Measurements from ENCODE around the gene BRINP1. TPM values are rescaled to one million over a fixed set of nuclear protein-coding genes. Genes with fewer than 3 reads are reported as not detected.

BRINP1 gene
- total and polyA plus RNA-seq, 2 experiments from 2014 or later = 13.4 to 33.5 TPM

- H3K27me3 Mint-ChIP-seq (ENCODE audit: insufficient read depth, low read depth, poor library complexity) = peaks cover 6% of the 10 kb centered on the region
- H3K4me2 ChIP-seq = peak overlapping the region; percentile 94
- H3K9me2 ChIP-seq (ENCODE audit: insufficient read depth) = no peaks in the 10 kb centered on the region
- H3K4me3 Mint-ChIP-seq = peak overlapping the region; percentile 95
- H3K36me3 Mint-ChIP-seq (ENCODE audit: low read depth) = peaks cover 3% of the 10 kb centered on the region; the same call in 1 of the 3 replicates
- TF ChIP-seq EZH2phosphoT487 (IDR thresholded peaks at IDR 0.05; ENCODE audit: unreplicated experiment) = no peak
- TF ChIP-seq REST (IDR thresholded peaks at IDR 0.05; ENCODE audit: unreplicated experiment) = no peak
- peak overlapping the region; percentile 92; the same call in 1 of the 2 replicates for H2AFZ ChIP-seq
- no peak for DNase-seq (ENCODE audit: low spot score)
- peaks cover 30% of the 10 kb centered on the region for H3K27me3 ChIP-seq (ENCODE audit: insufficient read depth)
- H3K27ac ChIP-seq (ENCODE audit: low read depth) = no peak overlapping the region
- H4K20me1 ChIP-seq (replicated peaks; ENCODE audit: insufficient read depth) = no peaks in the 10 kb centered on the region
- H3K27ac Mint-ChIP-seq = no peak overlapping the region
- no peaks in the 10 kb centered on the region for H3K9me3 Mint-ChIP-seq
- peaks cover 45% of the 10 kb centered on the region for H3K4me1 ChIP-seq (ENCODE audit: insufficient read depth)
- H3K4me1 Mint-ChIP-seq = peaks cover 45% of the 10 kb centered on the region
- H3F3A ChIP-seq (replicated peaks; ENCODE audit: low read depth) = 0 out of 2 replicates have a peak, but pooled peaks cover 4% of the 10 kb centered on the region
- no peak for ATAC-seq
- peaks cover 17% of the 10 kb centered on the region for H3K79me2 ChIP-seq (replicated peaks; ENCODE audit: insufficient read depth)
- no peaks in the 10 kb centered on the region for H3K36me3 ChIP-seq (ENCODE audit: insufficient read depth)
- peak overlapping the region; percentile 90 for H3K4me3 ChIP-seq
Observed at GRCh38 chr9:119369680-119370366, 588 bp upstream of the BRINP1 start.

DNA sequence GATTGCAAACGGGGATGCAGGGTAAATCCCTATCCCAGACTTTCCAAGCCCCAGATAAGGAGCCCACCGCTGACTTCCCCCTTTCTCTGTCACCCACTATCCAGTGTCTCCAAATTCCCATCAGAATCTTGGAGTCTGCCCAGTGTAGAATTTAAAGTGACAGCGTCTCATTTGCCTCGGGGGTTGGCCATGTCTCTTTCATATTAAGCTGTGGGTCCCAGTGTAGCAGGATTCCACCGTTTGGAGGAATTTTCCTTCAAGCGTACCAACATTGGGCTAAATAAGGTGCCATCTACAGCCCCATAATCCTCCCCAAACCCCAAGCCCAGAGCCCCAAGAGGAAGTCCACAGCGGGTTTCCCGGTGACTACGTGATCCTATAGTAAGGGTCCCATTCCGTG, 1.1 kb downstream of the BRINP1 start:
- peaks cover 33% of the 10 kb centered on the region for H3K79me2 ChIP-seq (replicated peaks; ENCODE audit: insufficient read depth)
- no peaks in the 10 kb centered on the region for H4K20me1 ChIP-seq (replicated peaks; ENCODE audit: insufficient read depth)
- DNase-seq (ENCODE audit: low spot score) (peak; percentile 29), ATAC-seq (no peak)
- Mint-ChIP-seq H3K9me3 (no peaks in the 10 kb centered on the region), H3K4me3 (peak overlapping the region; percentile 95), H3K27me3 (ENCODE audit: insufficient read depth, low read depth, poor library complexity) (peaks cover 6% of the 10 kb centered on the region), H3K36me3 (ENCODE audit: low read depth) (peaks cover 13% of the 10 kb centered on the region; the same call in 1 of the 3 replicates), H3K4me1 (peaks cover 58% of the 10 kb centered on the region), H3K27ac (no peak overlapping the region)
- H3K9me2 ChIP-seq (ENCODE audit: insufficient read depth) = no peaks in the 10 kb centered on the region
- TF ChIP-seq POLR2AphosphoS5 (IDR thresholded peaks at IDR 0.05; ENCODE audit: low read depth) = no peak
- TF ChIP-seq ZNF114 (CRISPR knock-in tag; IDR thresholded peaks at IDR 0.05) = no peak
- TF ChIP-seq, protein P1, sequence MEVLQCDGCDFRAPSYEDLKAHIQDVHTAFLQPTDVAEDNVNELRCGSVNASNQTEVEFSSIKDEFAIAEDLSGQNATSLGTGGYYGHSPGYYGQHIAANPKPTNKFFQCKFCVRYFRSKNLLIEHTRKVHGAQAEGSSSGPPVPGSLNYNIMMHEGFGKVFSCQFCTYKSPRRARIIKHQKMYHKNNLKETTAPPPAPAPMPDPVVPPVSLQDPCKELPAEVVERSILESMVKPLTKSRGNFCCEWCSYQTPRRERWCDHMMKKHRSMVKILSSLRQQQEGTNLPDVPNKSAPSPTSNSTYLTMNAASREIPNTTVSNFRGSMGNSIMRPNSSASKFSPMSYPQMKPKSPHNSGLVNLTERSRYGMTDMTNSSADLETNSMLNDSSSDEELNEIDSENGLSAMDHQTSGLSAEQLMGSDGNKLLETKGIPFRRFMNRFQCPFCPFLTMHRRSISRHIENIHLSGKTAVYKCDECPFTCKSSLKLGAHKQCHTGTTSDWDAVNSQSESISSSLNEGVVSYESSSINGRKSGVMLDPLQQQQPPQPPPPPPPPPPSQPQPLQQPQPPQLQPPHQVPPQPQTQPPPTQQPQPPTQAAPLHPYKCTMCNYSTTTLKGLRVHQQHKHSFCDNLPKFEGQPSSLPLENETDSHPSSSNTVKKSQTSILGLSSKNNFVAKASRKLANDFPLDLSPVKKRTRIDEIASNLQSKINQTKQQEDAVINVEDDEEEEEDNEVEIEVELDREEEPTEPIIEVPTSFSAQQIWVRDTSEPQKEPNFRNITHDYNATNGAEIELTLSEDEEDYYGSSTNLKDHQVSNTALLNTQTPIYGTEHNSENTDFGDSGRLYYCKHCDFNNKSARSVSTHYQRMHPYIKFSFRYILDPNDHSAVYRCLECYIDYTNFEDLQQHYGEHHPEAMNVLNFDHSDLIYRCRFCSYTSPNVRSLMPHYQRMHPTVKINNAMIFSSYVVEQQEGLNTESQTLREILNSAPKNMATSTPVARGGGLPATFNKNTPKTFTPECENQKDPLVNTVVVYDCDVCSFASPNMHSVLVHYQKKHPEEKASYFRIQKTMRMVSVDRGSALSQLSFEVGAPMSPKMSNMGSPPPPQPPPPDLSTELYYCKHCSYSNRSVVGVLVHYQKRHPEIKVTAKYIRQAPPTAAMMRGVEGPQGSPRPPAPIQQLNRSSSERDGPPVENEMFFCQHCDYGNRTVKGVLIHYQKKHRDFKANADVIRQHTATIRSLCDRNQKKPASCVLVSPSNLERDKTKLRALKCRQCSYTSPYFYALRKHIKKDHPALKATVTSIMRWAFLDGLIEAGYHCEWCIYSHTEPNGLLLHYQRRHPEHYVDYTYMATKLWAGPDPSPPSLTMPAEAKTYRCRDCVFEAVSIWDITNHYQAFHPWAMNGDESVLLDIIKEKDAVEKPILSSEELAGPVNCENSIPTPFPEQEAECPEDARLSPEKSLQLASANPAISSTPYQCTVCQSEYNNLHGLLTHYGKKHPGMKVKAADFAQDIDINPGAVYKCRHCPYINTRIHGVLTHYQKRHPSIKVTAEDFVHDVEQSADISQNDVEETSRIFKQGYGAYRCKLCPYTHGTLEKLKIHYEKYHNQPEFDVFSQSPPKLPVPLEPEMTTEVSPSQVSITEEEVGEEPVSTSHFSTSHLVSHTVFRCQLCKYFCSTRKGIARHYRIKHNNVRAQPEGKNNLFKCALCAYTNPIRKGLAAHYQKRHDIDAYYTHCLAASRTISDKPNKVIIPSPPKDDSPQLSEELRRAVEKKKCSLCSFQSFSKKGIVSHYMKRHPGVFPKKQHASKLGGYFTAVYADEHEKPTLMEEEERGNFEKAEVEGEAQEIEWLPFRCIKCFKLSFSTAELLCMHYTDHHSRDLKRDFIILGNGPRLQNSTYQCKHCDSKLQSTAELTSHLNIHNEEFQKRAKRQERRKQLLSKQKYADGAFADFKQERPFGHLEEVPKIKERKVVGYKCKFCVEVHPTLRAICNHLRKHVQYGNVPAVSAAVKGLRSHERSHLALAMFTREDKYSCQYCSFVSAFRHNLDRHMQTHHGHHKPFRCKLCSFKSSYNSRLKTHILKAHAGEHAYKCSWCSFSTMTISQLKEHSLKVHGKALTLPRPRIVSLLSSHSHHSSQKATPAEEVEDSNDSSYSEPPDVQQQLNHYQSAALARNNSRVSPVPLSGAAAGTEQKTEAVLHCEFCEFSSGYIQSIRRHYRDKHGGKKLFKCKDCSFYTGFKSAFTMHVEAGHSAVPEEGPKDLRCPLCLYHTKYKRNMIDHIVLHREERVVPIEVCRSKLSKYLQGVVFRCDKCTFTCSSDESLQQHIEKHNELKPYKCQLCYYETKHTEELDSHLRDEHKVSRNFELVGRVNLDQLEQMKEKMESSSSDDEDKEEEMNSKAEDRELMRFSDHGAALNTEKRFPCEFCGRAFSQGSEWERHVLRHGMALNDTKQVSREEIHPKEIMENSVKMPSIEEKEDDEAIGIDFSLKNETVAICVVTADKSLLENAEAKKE (CRISPR knock-in tag; IDR thresholded peaks at IDR 0.05) = no peak
- TF ChIP-seq JUNB (IDR thresholded peaks at IDR 0.05; ENCODE audit: unreplicated experiment) = no peak
- no peak for TF ChIP-seq REST (IDR thresholded peaks at IDR 0.05; ENCODE audit: unreplicated experiment)
- peaks cover 30% of the 10 kb centered on the region for H3K27me3 ChIP-seq (ENCODE audit: insufficient read depth)
- peak overlapping the region; percentile 90 for H3K4me3 ChIP-seq
- no peak overlapping the region for H3K27ac ChIP-seq (ENCODE audit: low read depth)
- no peak overlapping the region for H2AFZ ChIP-seq
- H3K4me1 ChIP-seq (ENCODE audit: insufficient read depth) = peaks cover 52% of the 10 kb centered on the region
- H3K4me2 ChIP-seq = peak overlapping the region; percentile 94
- H3F3A ChIP-seq (replicated peaks; ENCODE audit: low read depth) = 0 out of 2 replicates have a peak, but pooled peaks cover 4% of the 10 kb centered on the region
- no peaks in the 10 kb centered on the region; the same call in 1 of the 2 replicates for H3K36me3 ChIP-seq (ENCODE audit: insufficient read depth)
